Smooth muscle cell (in vitro differentiated cells): ENCODE data around the gene TAAR2. TPM values are rescaled to one million over a fixed set of nuclear protein-coding genes. Genes with fewer than 3 reads are reported as not detected.

Source experiments
- DNase-seq: peaks from one replicate; lab custom pipeline; 2025; ENCODE audit not compliant: unreplicated experiment; lab: John Stamatoyannopoulos, UW
- H2AFZ ChIP-seq: fragments of 200-600 bp; sonication (generic); 2 replicates; pipeline ENCODE4 v1.6.0; 2016; ENCODE audit warnings: antibody characterized with exemption, low read depth, mild to moderate bottlenecking
- H3F3A ChIP-seq: fragments of 200-600 bp; sonication (generic); 2 replicates; pipeline ENCODE4 v1.6.0; 2017; ENCODE audit warnings: antibody characterized with exemption, low read depth
- H3K27ac ChIP-seq: fragments of 200-600 bp; sonication (generic); 2 replicates; pipeline ENCODE4 v1.5.1; 2016; ENCODE audit warnings: low read depth, mild to moderate bottlenecking
- H3K27me3 ChIP-seq: fragments of 200-600 bp; sonication (generic); 2 replicates; pipeline ENCODE4 v1.6.1; 2016; ENCODE audit warnings: low read depth, mild to moderate bottlenecking
- H3K36me3 ChIP-seq: fragments of 200-600 bp; sonication (generic); 2 replicates; pipeline ENCODE4 v1.5.1; 2016; ENCODE audit warnings: low read depth
- H3K4me1 ChIP-seq: fragments of 200-600 bp; sonication (generic); 2 replicates; pipeline ENCODE4 v1.5.1; 2016; ENCODE audit warnings: low read depth
- H3K4me2 ChIP-seq: fragments of 200-600 bp; sonication (generic); 2 replicates; pipeline ENCODE4 v1.6.0; 2016; ENCODE audit warnings: mild to moderate bottlenecking
- H3K4me3 ChIP-seq: fragments of 200-600 bp; sonication (generic); 2 replicates; pipeline ENCODE4 v1.5.1; 2016; ENCODE audit warnings: mild to moderate bottlenecking
- H3K79me2 ChIP-seq: fragments of 200-600 bp; sonication (generic); 2 replicates; pipeline ENCODE4 v1.6.0; 2016; ENCODE audit warnings: low read depth, mild to moderate bottlenecking
- H3K9ac ChIP-seq: fragments of 200-600 bp; sonication (generic); 2 replicates; pipeline ENCODE4 v1.6.0; 2016; ENCODE audit warnings: low read depth
- H3K9me3 ChIP-seq: fragments of 200-600 bp; sonication (generic); replicated peaks from 2 replicates; pipeline ENCODE4 v1.5.1; 2016; ENCODE audit warnings: low read depth
- H4K20me1 ChIP-seq: fragments of 200-600 bp; sonication (generic); 2 replicates; pipeline ENCODE4 v1.6.0; 2016; ENCODE audit warnings: low read depth
- CTCF ChIP-seq: fragments of 200-600 bp; sonication (generic); IDR thresholded peaks from 2 replicates; pipeline ENCODE4 v1.5.1; 2017; ENCODE audit warnings: borderline replicate concordance, mild to moderate bottlenecking, antibody characterized with exemption; ENCODE audit not compliant: insufficient read depth, poor library complexity, severe bottlenecking
- WGBS: methylation state at CpG from one replicate; pipeline ENCODE4 v1.1.7; 2016; ENCODE audit warnings: low lambda C conversion rate; 5-methylcytosine and 5-hydroxymethylcytosine counted together
- polyA plus RNA-seq: library from polyadenylated mRNA; unstranded; fragments of >200 nt; fragmentation: Nextera tagmentation; extraction: Ambion mirVana; gene quantifications from 2 replicates; pipeline ENCODE4 v1.2.1, GENCODE V29; 2016
- total RNA-seq: library from RNA; depleted of rRNA; stranded (reverse); fragments of >200 nt; gene quantifications from 2 replicates; pipeline ENCODE4 v1.2.3, GENCODE V29; 2014

The TAAR2 gene
- total and polyA plus RNA-seq, 2 experiments from 2014 or later: not detected

GRCh38 chr6:132570221-132570777, 53.8 kb downstream of the TAAR2 start, which contains the start of gene TAAR6:
TAAR6 (plus strand) TSS chr6:132570322; CDS start chr6:132570322, 0 bp downstream.
- Histone ChIP-seq H3K9ac (no peak within 1 kb of the TSS), H3F3A (no peaks in the 10 kb centered on the region), H3K36me3 (no peaks in the 10 kb centered on the region), H4K20me1 (no peaks in the 10 kb centered on the region), H3K27ac (no peak within 1 kb of the TSS), H3K9me3 (no peaks in the 10 kb centered on the region), H3K79me2 (no peaks in the 10 kb centered on the region), H3K27me3 (peaks cover 13% of the 10 kb centered on the region), H3K4me2 (no peak within 1 kb of the TSS), H3K4me3 (no peak within 1 kb of the TSS), H2AFZ (no peak within 1 kb of the TSS), H3K4me1 (no peaks in the 10 kb centered on the region)
- TF ChIP-seq CTCF: no peak
- WGBS: 92% methylated on average over 15 of the region's 15 CpGs
- no peak for DNase-seq

GRCh38 chr6:132569170-132569569, 54.9 kb downstream of the TAAR2 start:
- Histone ChIP-seq H3F3A (no peaks in the 10 kb centered on the region), H3K27me3 (peaks cover 13% of the 10 kb centered on the region), H3K4me2 (no peak overlapping the region), H3K9me3 (no peaks in the 10 kb centered on the region), H4K20me1 (no peaks in the 10 kb centered on the region), H3K9ac (no peak overlapping the region), H3K27ac (no peak overlapping the region), H3K4me3 (no peak overlapping the region), H2AFZ (no peak overlapping the region), H3K4me1 (no peaks in the 10 kb centered on the region), H3K79me2 (no peaks in the 10 kb centered on the region), H3K36me3 (no peaks in the 10 kb centered on the region)
- DNase-seq: no peak
- TF ChIP-seq CTCF: no peak
- WGBS: 64% methylated on average over 4 of the region's 4 CpGs

GRCh38 chr6:132568611-132569010, 55.5 kb downstream of the TAAR2 start:
- Histone ChIP-seq H3K27ac (no peak overlapping the region), H3K4me1 (no peaks in the 10 kb centered on the region), H3K4me3 (no peak overlapping the region), H3K79me2 (no peaks in the 10 kb centered on the region), H3K36me3 (no peaks in the 10 kb centered on the region), H3K9me3 (no peaks in the 10 kb centered on the region), H4K20me1 (no peaks in the 10 kb centered on the region), H3K9ac (no peak overlapping the region), H3F3A (no peaks in the 10 kb centered on the region), H3K4me2 (no peak overlapping the region), H3K27me3 (peaks cover 13% of the 10 kb centered on the region), H2AFZ (no peak overlapping the region)
- no peak for DNase-seq
- no peak for TF ChIP-seq CTCF
- WGBS: 70% methylated on average over 6 of the region's 6 CpGs

GRCh38 chr6:132567566-132567965, 56.5 kb downstream of the TAAR2 start:
- Histone ChIP-seq H2AFZ (peak overlapping the region; percentile 23), H3K4me2 (no peak overlapping the region), H3K27ac (no peak overlapping the region), H3F3A (no peaks in the 10 kb centered on the region), H3K9ac (no peak overlapping the region), H3K9me3 (no peaks in the 10 kb centered on the region), H3K36me3 (no peaks in the 10 kb centered on the region), H3K79me2 (no peaks in the 10 kb centered on the region), H3K4me1 (no peaks in the 10 kb centered on the region), H3K27me3 (peaks cover 13% of the 10 kb centered on the region), H4K20me1 (no peaks in the 10 kb centered on the region), H3K4me3 (no peak overlapping the region)
- TF ChIP-seq CTCF: no peak
- WGBS: 90% methylated on average over 1 of the region's 1 CpG
- DNase-seq: no peak
